Hepatocyte (in vitro differentiated cells): ENCODE measurements around the gene TMEM176B. TPM values are rescaled to one million over a fixed set of nuclear protein-coding genes. Genes with fewer than 3 reads are reported as not detected.
A peak's percentile ranks its signal among the peaks of the same experiment; 100 is the strongest.

ENCODE experiments used
- DNase-seq: peaks from one replicate; pipeline ENCODE4 v3.0.0-alpha.2; 2016; ENCODE audit warnings: low spot score
- H2AFZ ChIP-seq: fragments of 200-600 bp; sonication (generic); 2 replicates; pipeline ENCODE4 v1.6.0; 2016; ENCODE audit warnings: antibody characterized with exemption, mild to moderate bottlenecking
- H3K27ac ChIP-seq: fragments of 200-600 bp; sonication (generic); 2 replicates; pipeline ENCODE4 v1.5.1; 2016; ENCODE audit warnings: mild to moderate bottlenecking
- H3K27me3 ChIP-seq: fragments of 200-600 bp; sonication (generic); 2 replicates; pipeline ENCODE4 v1.6.1; 2016
- H3K36me3 ChIP-seq: fragments of 200-600 bp; sonication (generic); replicated peaks from 2 replicates; pipeline ENCODE4 v1.5.1; 2016; ENCODE audit warnings: low read depth; ENCODE audit not compliant: insufficient read depth
- H3K4me1 ChIP-seq: fragments of 200-600 bp; sonication (generic); 2 replicates; pipeline ENCODE4 v1.5.1; 2016; ENCODE audit warnings: mild to moderate bottlenecking, moderate library complexity; ENCODE audit not compliant: insufficient read depth
- H3K4me2 ChIP-seq: fragments of 200-600 bp; sonication (generic); 2 replicates; pipeline ENCODE4 v1.6.0; 2016
- H3K4me3 ChIP-seq: fragments of 200-600 bp; sonication (generic); 2 replicates; pipeline ENCODE4 v1.5.1; 2016; ENCODE audit warnings: mild to moderate bottlenecking
- H3K79me2 ChIP-seq: fragments of 200-600 bp; sonication (generic); 2 replicates; pipeline ENCODE4 v1.6.0; 2017; ENCODE audit warnings: mild to moderate bottlenecking
- H3K9me2 ChIP-seq: fragments of 200-600 bp; sonication (generic); replicated peaks from 2 replicates; pipeline ENCODE4 v1.6.0; 2017; ENCODE audit warnings: mild to moderate bottlenecking; ENCODE audit not compliant: insufficient read depth
- H3K9me3 ChIP-seq: fragments of 200-600 bp; sonication (generic); 2 replicates; pipeline ENCODE4 v1.5.1; 2016; ENCODE audit warnings: low read depth, mild to moderate bottlenecking
- H4K20me1 ChIP-seq: fragments of 200-600 bp; sonication (generic); 2 replicates; pipeline ENCODE4 v1.6.0; 2016; ENCODE audit warnings: mild to moderate bottlenecking; ENCODE audit not compliant: insufficient read depth, poor library complexity, severe bottlenecking
- CTCF ChIP-seq: fragments of 200-600 bp; sonication (generic); IDR thresholded peaks from 2 replicates; pipeline ENCODE4 v1.5.1; 2016; ENCODE audit warnings: antibody characterized with exemption, mild to moderate bottlenecking; ENCODE audit not compliant: poor library complexity
- EZH2 ChIP-seq: fragments of 200-600 bp; sonication (generic); IDR thresholded peaks from 2 replicates; pipeline ENCODE4 v1.6.1; 2016; ENCODE audit warnings: antibody characterized with exemption, mild to moderate bottlenecking, borderline replicate concordance
- EZH2phosphoT487 ChIP-seq: fragments of 200-600 bp; sonication (generic); IDR thresholded peaks from one replicate; pipeline ENCODE4 v1.6.1; 2018; ENCODE audit warnings: antibody characterized with exemption, mild to moderate bottlenecking, low read depth, moderate library complexity; ENCODE audit not compliant: unreplicated experiment, severe bottlenecking
- WGBS: methylation state at CpG from one replicate; pipeline ENCODE4 v1.1.6; 2016; ENCODE audit warnings: low lambda C conversion rate; ENCODE audit errors: missing lambda C conversion rate; 5-methylcytosine and 5-hydroxymethylcytosine counted together
- polyA plus RNA-seq: library from polyadenylated mRNA; unstranded; fragments of >200 nt; fragmentation: Nextera tagmentation; extraction: Ambion mirVana; gene quantifications from 2 replicates; pipeline ENCODE4 v1.2.1, GENCODE V29; 2016
- total RNA-seq: library from RNA; depleted of rRNA; stranded (reverse); fragments of >200 nt; gene quantifications from 2 replicates; pipeline ENCODE4 v1.2.3, GENCODE V29; 2014

TMEM176B gene
- total and polyA plus RNA-seq, 2 experiments from 2014 or later = 200 to 204 TPM

GRCh38 chr7:150830937-150831336 lies 30.8 kb upstream of the TMEM176B start:
- Histone ChIP-seq H3K9me2 (no peaks in the 10 kb centered on the region), H3K4me2 (no peak overlapping the region), H3K27me3 (no peaks in the 10 kb centered on the region), H3K79me2 (no peaks in the 10 kb centered on the region), H2AFZ (no peak overlapping the region), H4K20me1 (no peaks in the 10 kb centered on the region), H3K9me3 (no peaks in the 10 kb centered on the region), H3K4me3 (no peak overlapping the region), H3K27ac (no peak overlapping the region), H3K36me3 (no peaks in the 10 kb centered on the region), H3K4me1 (no peaks in the 10 kb centered on the region)
- peak; percentile 58 for DNase-seq
- 27% methylated on average over 1 of the region's 1 CpG for WGBS
- TF ChIP-seq EZH2phosphoT487 = no peak
- no peak for TF ChIP-seq CTCF
- TF ChIP-seq EZH2 = no peak

- no peaks in the 10 kb centered on the region for H3K36me3 ChIP-seq
- TF ChIP-seq EZH2phosphoT487 (no peak), CTCF (no peak), EZH2 (no peak)
- no peak overlapping the region for H2AFZ ChIP-seq
- H3K9me2 ChIP-seq = no peaks in the 10 kb centered on the region
- no peak for DNase-seq
- H3K4me3 ChIP-seq = no peak overlapping the region
- no peaks in the 10 kb centered on the region for H3K9me3 ChIP-seq
- H3K27ac ChIP-seq = no peak overlapping the region
- H3K4me1 ChIP-seq = no peaks in the 10 kb centered on the region
- H3K27me3 ChIP-seq = no peaks in the 10 kb centered on the region
- 67% methylated on average over 1 of the region's 1 CpG for WGBS
- H3K4me2 ChIP-seq = no peak overlapping the region
- H3K79me2 ChIP-seq = no peaks in the 10 kb centered on the region
- no peaks in the 10 kb centered on the region for H4K20me1 ChIP-seq
These were observed 29.3 kb upstream of the TMEM176B start for GRCh38 chr7:150829426-150829825.

GRCh38 chr7:150828384-150828783 lies 28.2 kb upstream of the TMEM176B start:
- H3K4me1 ChIP-seq = no peaks in the 10 kb centered on the region
- WGBS = 86% methylated on average over 2 of the region's 2 CpGs
- no peak overlapping the region for H2AFZ ChIP-seq
- H3K27ac ChIP-seq = no peak overlapping the region
- no peak overlapping the region for H3K4me2 ChIP-seq
- no peaks in the 10 kb centered on the region for H3K36me3 ChIP-seq
- H3K4me3 ChIP-seq = no peak overlapping the region
- H3K79me2 ChIP-seq = no peaks in the 10 kb centered on the region
- no peaks in the 10 kb centered on the region for H4K20me1 ChIP-seq
- no peaks in the 10 kb centered on the region for H3K27me3 ChIP-seq
- TF ChIP-seq CTCF (no peak), EZH2phosphoT487 (no peak), EZH2 (no peak)
- DNase-seq = no peak
- no peaks in the 10 kb centered on the region for H3K9me3 ChIP-seq
- H3K9me2 ChIP-seq = no peaks in the 10 kb centered on the region
